ENCODE measurements around the gene IGFBPL1.

Gene IGFBPL1

DNA sequence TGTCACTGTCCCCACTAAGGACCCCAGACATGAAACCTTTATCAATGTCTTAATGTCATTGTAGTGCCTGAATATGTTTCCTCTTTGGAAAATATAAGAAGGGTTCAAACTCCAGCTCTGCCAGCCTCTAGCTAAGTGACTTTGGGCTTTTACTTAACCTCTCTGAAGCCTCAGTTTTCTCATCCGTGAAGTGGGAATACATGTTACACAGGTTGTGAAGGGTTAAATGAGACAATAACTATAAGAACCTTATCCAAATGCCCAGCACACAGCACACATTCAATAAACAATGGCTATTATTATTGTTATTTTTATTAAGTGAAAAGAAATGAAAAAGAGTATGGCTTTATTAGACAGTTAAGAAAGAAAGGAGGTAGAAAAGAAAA lies 15.7 kb upstream of the IGFBPL1 start:
- TF ChIP-seq, protein P1, sequence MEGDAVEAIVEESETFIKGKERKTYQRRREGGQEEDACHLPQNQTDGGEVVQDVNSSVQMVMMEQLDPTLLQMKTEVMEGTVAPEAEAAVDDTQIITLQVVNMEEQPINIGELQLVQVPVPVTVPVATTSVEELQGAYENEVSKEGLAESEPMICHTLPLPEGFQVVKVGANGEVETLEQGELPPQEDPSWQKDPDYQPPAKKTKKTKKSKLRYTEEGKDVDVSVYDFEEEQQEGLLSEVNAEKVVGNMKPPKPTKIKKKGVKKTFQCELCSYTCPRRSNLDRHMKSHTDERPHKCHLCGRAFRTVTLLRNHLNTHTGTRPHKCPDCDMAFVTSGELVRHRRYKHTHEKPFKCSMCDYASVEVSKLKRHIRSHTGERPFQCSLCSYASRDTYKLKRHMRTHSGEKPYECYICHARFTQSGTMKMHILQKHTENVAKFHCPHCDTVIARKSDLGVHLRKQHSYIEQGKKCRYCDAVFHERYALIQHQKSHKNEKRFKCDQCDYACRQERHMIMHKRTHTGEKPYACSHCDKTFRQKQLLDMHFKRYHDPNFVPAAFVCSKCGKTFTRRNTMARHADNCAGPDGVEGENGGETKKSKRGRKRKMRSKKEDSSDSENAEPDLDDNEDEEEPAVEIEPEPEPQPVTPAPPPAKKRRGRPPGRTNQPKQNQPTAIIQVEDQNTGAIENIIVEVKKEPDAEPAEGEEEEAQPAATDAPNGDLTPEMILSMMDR (IDR thresholded peaks at IDR 0.05; ENCODE audit: low read depth, low read length): no peak
- H3K4me3 ChIP-seq (replicated peaks in 1 of 2; ENCODE audit: low read depth in 2 of 2, low read length in 2 of 2): no peak overlapping the region
- DNase-seq (ENCODE audit: low read depth in 2 of 2): no peak

DNA sequence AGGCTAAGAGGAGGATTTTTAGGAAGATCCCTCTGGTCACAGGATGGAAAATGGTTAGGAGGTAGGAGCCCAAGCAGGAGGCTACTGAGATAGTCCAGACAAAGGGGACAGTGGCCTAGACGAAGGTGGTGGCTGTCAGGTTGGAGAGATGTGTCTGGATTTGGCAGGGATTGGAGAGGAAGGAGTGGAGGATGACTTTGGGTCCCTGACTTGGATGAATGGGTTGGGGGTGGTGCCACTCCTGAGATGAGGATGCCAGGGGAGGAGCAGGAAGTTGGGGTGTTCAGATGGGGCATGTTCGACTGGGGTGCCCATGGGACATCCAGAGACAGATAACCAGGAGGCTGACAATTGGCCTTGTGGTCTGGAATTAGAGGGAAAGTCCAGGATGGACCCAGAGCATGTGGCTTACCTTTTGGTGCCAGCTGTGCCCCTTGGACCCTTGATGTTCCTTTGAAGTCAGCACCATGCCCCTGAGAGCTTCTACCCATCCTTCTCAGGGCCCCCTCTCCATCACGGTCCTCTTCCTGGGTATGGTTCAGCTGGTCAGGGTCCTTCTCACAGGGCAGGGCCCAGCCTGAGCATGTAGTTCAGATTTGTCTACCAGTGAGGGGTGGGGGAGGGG lies 15.1 kb upstream of the IGFBPL1 start:
- no peak for DNase-seq (ENCODE audit: low read depth in 2 of 2)
- H3K4me3 ChIP-seq (replicated peaks in 1 of 2; ENCODE audit: low read depth in 2 of 2, low read length in 2 of 2): no peak overlapping the region
- TF ChIP-seq, protein P1 (IDR thresholded peaks at IDR 0.05; ENCODE audit: low read depth, low read length): no peak

DNA sequence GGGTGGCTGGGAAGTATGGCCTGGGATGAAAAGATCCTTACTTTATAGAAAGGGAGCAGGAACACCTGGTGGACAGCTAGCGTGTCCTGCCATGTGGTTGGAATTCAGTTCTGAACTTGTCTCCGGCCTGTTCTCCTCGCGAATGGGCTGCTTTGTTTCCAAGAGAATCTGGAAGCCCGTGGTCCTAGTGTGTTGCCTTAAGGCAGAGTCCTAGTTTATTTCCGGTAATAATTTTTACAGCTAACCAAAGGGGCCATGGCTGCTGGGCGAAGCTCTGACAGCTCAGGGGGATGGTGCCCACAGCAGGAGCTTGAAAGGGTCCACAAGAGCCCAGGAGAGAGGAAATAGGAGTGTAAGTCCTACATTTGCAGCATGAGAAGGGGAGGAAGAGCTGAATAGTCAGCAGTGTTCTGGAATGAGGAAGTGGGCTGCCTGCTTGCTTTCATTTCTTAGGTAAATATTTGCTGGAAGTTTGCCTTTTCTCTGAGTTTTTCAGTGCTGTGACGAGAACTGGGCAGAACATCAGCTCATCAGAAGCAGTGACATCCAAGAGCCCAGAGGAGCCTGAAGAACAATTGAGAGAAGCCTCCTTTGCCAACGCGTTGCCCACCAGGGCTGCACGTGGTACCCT lies 13.1 kb upstream of the IGFBPL1 start:
- no peak overlapping the region for H3K4me3 ChIP-seq (replicated peaks in 1 of 2; ENCODE audit: low read depth in 2 of 2, low read length in 2 of 2)
- DNase-seq (ENCODE audit: low read depth in 2 of 2): peak in 1 of 2 donors; percentile 26
- TF ChIP-seq, protein P1 (IDR thresholded peaks at IDR 0.05; ENCODE audit: low read depth, low read length): no peak

DNA sequence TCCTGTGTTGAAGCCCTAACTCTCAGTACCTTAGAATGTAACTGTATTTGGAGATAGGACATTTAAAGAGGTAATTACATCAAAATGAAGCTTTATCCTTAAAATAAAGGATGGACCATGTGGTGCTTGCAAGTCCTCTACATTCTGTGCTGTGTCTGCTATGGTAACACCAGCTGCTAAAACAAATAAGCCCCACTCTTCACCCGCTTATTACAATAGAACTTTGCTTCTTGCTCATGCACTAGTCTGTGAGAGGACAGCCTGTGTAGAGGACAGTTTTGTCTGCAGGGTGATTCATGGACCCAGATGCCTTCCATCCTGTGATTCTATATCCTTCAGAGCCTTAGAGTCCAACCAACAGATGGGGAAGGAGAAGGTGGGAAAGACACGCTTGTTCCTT lies 12.5 kb upstream of the IGFBPL1 start:
- TF ChIP-seq, protein P1 (IDR thresholded peaks at IDR 0.05; ENCODE audit: low read depth, low read length): no peak
- DNase-seq (ENCODE audit: low read depth in 2 of 2): no peak
- no peak overlapping the region for H3K4me3 ChIP-seq (replicated peaks in 1 of 2; ENCODE audit: low read depth in 2 of 2, low read length in 2 of 2)

DNA sequence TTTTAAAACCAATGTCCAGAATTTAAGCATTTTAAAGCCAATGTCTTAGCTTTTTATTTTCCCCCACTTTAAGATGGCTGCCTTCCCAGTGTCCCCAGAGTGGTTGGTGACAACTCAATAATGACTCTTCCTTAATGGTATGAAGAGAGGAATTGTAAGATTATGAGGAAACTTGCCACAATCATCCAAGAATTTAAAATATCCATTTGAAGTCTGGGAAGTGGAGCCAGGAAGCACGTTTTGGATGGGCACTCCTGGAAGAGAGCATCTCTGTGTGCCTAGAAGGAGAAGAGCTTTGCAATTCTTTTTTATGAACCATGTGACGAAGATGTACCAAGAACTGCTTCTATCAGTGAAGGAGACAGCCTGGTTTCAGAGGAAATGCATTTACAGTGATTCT lies 11.3 kb upstream of the IGFBPL1 start:
- DNase-seq (ENCODE audit: low read depth in 2 of 2): no peak
- no peak overlapping the region for H3K4me3 ChIP-seq (replicated peaks in 1 of 2; ENCODE audit: low read depth in 2 of 2, low read length in 2 of 2)
- TF ChIP-seq, protein P1 (IDR thresholded peaks at IDR 0.05; ENCODE audit: low read depth, low read length): no peak

DNA sequence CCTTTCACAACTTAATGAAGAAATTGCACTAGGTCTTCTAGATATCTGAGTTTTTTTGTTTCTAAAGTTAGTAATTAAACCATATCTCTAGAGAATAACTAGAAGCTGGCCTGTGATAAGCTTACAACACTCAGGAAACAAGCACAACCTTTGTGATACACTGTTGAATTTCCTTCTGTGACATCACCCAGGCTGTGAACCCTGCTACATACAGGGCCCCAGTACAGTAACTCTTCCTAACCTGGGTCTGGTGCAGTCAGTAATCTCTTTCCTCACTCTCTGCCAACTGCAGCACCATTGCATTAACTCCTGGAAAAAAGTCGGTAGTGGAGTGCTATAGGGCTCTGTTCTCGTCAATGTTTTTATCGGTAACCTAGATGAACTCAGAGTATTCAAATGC lies 10.6 kb upstream of the IGFBPL1 start:
- H3K4me3 ChIP-seq (replicated peaks in 1 of 2; ENCODE audit: low read depth in 2 of 2, low read length in 2 of 2): no peak overlapping the region
- TF ChIP-seq, protein P1 (IDR thresholded peaks at IDR 0.05; ENCODE audit: low read depth, low read length): no peak
- DNase-seq (ENCODE audit: low read depth in 2 of 2): no peak

All from cardiac fibroblast (primary cell).